H9 (cell line): ENCODE results near the gene ARMS2. TPM values are rescaled to one million over a fixed set of nuclear protein-coding genes. Genes with fewer than 3 reads are reported as not detected.

ENCODE experiments used
- DNase-seq: peaks from one replicate; pipeline ENCODE4 v3.0.0-alpha.2; 2017
- H2AFZ ChIP-seq: one replicate; pipeline ENCODE4 v1.6.1; 2013; ENCODE audit warnings: mild to moderate bottlenecking, low read length, control low read depth, moderate library complexity
- H2AK5ac ChIP-seq: 2 replicates; pipeline ENCODE4 v1.6.1; 2013; ENCODE audit warnings: low read length, control low read depth, mixed read lengths; ENCODE audit not compliant: insufficient read length
- H2BK120ac ChIP-seq: one replicate; pipeline ENCODE4 v1.6.1; 2013; ENCODE audit warnings: low read depth, mild to moderate bottlenecking, low read length, control low read depth, inconsistent platforms; ENCODE audit not compliant: poor library complexity, severe bottlenecking
- H2BK12ac ChIP-seq: 2 replicates; pipeline ENCODE4 v1.6.1; 2013; ENCODE audit warnings: low read length, control low read depth, mixed read lengths, low read depth; ENCODE audit not compliant: insufficient read length
- H2BK15ac ChIP-seq: 2 replicates; pipeline ENCODE4 v1.6.1; 2013; ENCODE audit warnings: low read depth, low read length, control low read depth
- H2BK20ac ChIP-seq: one replicate; pipeline ENCODE4 v1.6.1; 2013; ENCODE audit warnings: low read depth, mild to moderate bottlenecking, low read length, control low read depth, inconsistent platforms; ENCODE audit not compliant: poor library complexity, severe bottlenecking
- H2BK5ac ChIP-seq: 2 replicates; pipeline ENCODE4 v1.6.1; 2013; ENCODE audit warnings: low read length, control low read depth, mixed read lengths; ENCODE audit not compliant: insufficient read length
- H3K14ac ChIP-seq: 2 replicates; pipeline ENCODE4 v1.6.1; 2013; ENCODE audit warnings: low read length, control low read depth; ENCODE audit not compliant: insufficient read depth
- H3K18ac ChIP-seq: 2 replicates; pipeline ENCODE4 v1.6.1; 2013; ENCODE audit warnings: low read depth, mild to moderate bottlenecking, mixed read lengths, low read length, control low read depth; ENCODE audit not compliant: insufficient read length
- H3K23ac ChIP-seq: 2 replicates; pipeline ENCODE4 v1.6.1; 2013; ENCODE audit warnings: low read length, control low read depth, mixed read lengths, low read depth; ENCODE audit not compliant: insufficient read length
- H3K23me2 ChIP-seq: 2 replicates; pipeline ENCODE4 v1.6.1; 2013; ENCODE audit warnings: low read depth, mild to moderate bottlenecking, mixed read lengths, low read length, control low read depth; ENCODE audit not compliant: insufficient read length, poor library complexity, severe bottlenecking
- H3K27ac ChIP-seq: 2 replicates; pipeline ENCODE4 v1.5.1; 2013; ENCODE audit warnings: low read length, control low read depth, mixed read lengths, low read depth; ENCODE audit not compliant: insufficient read length
- H3K27me3 ChIP-seq: 2 replicates; pipeline ENCODE4 v1.6.1; 2013; ENCODE audit warnings: low read length, control low read depth, inconsistent platforms; ENCODE audit not compliant: insufficient read depth
- H3K4ac ChIP-seq: 2 replicates; pipeline ENCODE4 v1.6.1; 2013; ENCODE audit warnings: low read depth, mild to moderate bottlenecking, control low read depth, inconsistent platforms, low read length, moderate library complexity
- H3K4me1 ChIP-seq: 2 replicates; pipeline ENCODE4 v1.6.1; 2013; ENCODE audit warnings: low read length, control low read depth, inconsistent platforms; ENCODE audit not compliant: insufficient read depth
- H3K4me2 ChIP-seq: 2 replicates; pipeline ENCODE4 v1.6.1; 2013; ENCODE audit warnings: low read length, control low read depth, mixed read lengths; ENCODE audit not compliant: insufficient read length, insufficient read depth
- H3K56ac ChIP-seq: 2 replicates; pipeline ENCODE4 v1.6.1; 2013; ENCODE audit warnings: low read depth, mild to moderate bottlenecking, mixed read lengths, low read length, control low read depth; ENCODE audit not compliant: insufficient read length
- H3K79me1 ChIP-seq: 2 replicates; pipeline ENCODE4 v1.6.1; 2013; ENCODE audit warnings: low read depth, mild to moderate bottlenecking, moderate library complexity, low read length, control low read depth, inconsistent platforms; ENCODE audit not compliant: insufficient read depth, poor library complexity, severe bottlenecking
- H3K79me2 ChIP-seq: 2 replicates; pipeline ENCODE4 v1.6.1; 2013; ENCODE audit warnings: low read length, control low read depth, inconsistent platforms; ENCODE audit not compliant: insufficient read depth
- H3K9ac ChIP-seq: 2 replicates; pipeline ENCODE4 v1.6.1; 2013; ENCODE audit warnings: low read length, control low read depth, mixed read lengths; ENCODE audit not compliant: insufficient read length; ENCODE audit errors: extremely low read depth
- H3K9me3 ChIP-seq: one replicate; pipeline ENCODE4 v1.6.1; 2013; ENCODE audit warnings: low read depth, low read length, inconsistent platforms; ENCODE audit not compliant: control insufficient read depth
- H3T11ph ChIP-seq: one replicate; pipeline ENCODE4 v1.6.1; 2013; ENCODE audit warnings: mild to moderate bottlenecking, low read length, control low read depth, inconsistent platforms
- H4K20me1 ChIP-seq: one replicate; pipeline ENCODE4 v1.6.1; 2013; ENCODE audit not compliant: control insufficient read depth, insufficient read length, insufficient read depth
- H4K5ac ChIP-seq: 2 replicates; pipeline ENCODE4 v1.6.1; 2013; ENCODE audit warnings: low read depth, mild to moderate bottlenecking, mixed read lengths, low read length, control low read depth; ENCODE audit not compliant: insufficient read length
- H4K8ac ChIP-seq: replicated peaks from 2 replicates; pipeline ENCODE4 v1.6.1; 2013; ENCODE audit warnings: low read length, control low read depth, mixed read lengths, low read depth; ENCODE audit not compliant: insufficient read length
- H4K91ac ChIP-seq: 2 replicates; pipeline ENCODE4 v1.6.1; 2013; ENCODE audit warnings: low read depth, mild to moderate bottlenecking, moderate library complexity, mixed read lengths, low read length, control low read depth; ENCODE audit not compliant: insufficient read length
- H3K27ac Mint-ChIP-seq, 3 experiments: 2 replicates in 2 of 3; 3 replicates in 1 of 3; pipeline ENCODE4 v1.8.0; 2020 to 2021; ENCODE audit warnings: mixed read lengths in 3 of 3, mild to moderate bottlenecking in 1 of 3, moderate library complexity in 1 of 3
- H3K27me3 Mint-ChIP-seq: 2 replicates; pipeline ENCODE4 v1.8.0; 2021; ENCODE audit warnings: low read depth, mild to moderate bottlenecking, moderate library complexity, mixed read lengths
- H3K36me3 Mint-ChIP-seq, 3 experiments: 2 replicates in 2 of 3; 3 replicates in 1 of 3; pipeline ENCODE4 v1.8.0; 2020 to 2021; ENCODE audit warnings: low read depth in 3 of 3, mixed read lengths in 3 of 3; ENCODE audit not compliant: insufficient read depth in 1 of 3
- H3K4me1 Mint-ChIP-seq, 2 experiments: 2 replicates each; pipeline ENCODE4 v1.8.0; 2020; ENCODE audit warnings: mixed read lengths in 2 of 2
- H3K4me3 Mint-ChIP-seq, 2 experiments: 2 replicates in 1 of 2; 3 replicates in 1 of 2; pipeline ENCODE4 v1.8.0; 2020 to 2021; ENCODE audit warnings: mild to moderate bottlenecking in 2 of 2, mixed read lengths in 2 of 2, moderate library complexity in 1 of 2
- H3K9me3 Mint-ChIP-seq, 2 experiments: 2 replicates in 1 of 2; 3 replicates in 1 of 2; pipeline ENCODE4 v1.8.0; 2020; ENCODE audit warnings: mild to moderate bottlenecking in 2 of 2, mixed read lengths in 2 of 2, moderate library complexity in 1 of 2
- CTCF ChIP-seq: fragments of 200-600 bp; sonication (generic); conservative IDR thresholded peaks from 3 replicates; pipeline ENCODE4 v1.8.0; 2021; ENCODE audit warnings: antibody characterized with exemption, mild to moderate bottlenecking
- WGBS: extraction: QIAGEN DNeasy Blood & Tissue Kit; methylation state at CpG from one replicate; pipeline ENCODE4 v1.1.7; 2013; ENCODE audit warnings: missing lambda C conversion rate, low lambda C conversion rate, mixed read lengths; ENCODE audit not compliant: insufficient read length; ENCODE audit errors: extremely low coverage; 5-methylcytosine and 5-hydroxymethylcytosine counted together
- total RNA-seq: library from RNA; stranded (reverse); gene quantifications from 2 replicates; pipeline ENCODE4 v1.2.1, GENCODE V29; 2021

ARMS2 gene
- total RNA-seq, 1 experiment from 2014 or later = not detected

DNA sequence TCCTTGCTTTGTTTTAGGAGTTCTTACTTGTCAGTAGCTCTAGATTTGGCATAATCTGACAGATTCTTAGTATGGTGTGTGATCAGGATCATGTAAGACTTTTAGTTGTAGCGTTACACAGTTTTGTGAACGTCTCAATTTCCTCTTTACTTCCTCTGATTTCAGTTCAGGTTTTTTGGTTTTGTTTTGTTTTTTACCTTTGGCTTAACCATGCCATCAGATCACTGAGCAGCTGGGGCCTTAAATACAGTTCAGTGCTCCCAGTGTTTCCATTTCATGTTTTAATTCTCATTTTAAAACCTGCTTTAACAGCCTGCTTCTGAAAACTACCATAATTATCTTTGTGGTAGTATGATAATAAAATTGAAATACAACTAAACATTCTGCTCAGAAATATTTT, 27.2 kb upstream of the ARMS2 start:
- H3K4me2 ChIP-seq = no peak overlapping the region
- no peak overlapping the region for H2BK20ac ChIP-seq
- no peak overlapping the region for H3K9ac ChIP-seq
- H3K36me3 Mint-ChIP-seq = peaks cover 8 to 29% (median 25%) of the 10 kb centered on the region in 3 experiments; a peak in 5 of 7 replicates
- H4K5ac ChIP-seq = no peak overlapping the region
- H3K27ac ChIP-seq = no peak overlapping the region
- no peaks in the 10 kb centered on the region for H3K23me2 ChIP-seq
- peak overlapping the region in 1 of 3 experiments; percentile 22; a peak in 2 of 7 replicates for H3K27ac Mint-ChIP-seq
- H2AK5ac ChIP-seq = no peak overlapping the region
- H4K8ac ChIP-seq = no peak overlapping the region
- no peak overlapping the region for H2BK120ac ChIP-seq
- no peak overlapping the region for H3K4ac ChIP-seq
- TF ChIP-seq CTCF = no peak
- H3K14ac ChIP-seq = no peak overlapping the region
- no peak overlapping the region for H2BK5ac ChIP-seq
- no peak overlapping the region for H3T11ph ChIP-seq
- H3K4me1 Mint-ChIP-seq = peaks cover 0 to 6% of the 10 kb centered on the region in 2 experiments; a peak in 2 of 4 replicates
- H2BK12ac ChIP-seq = no peak overlapping the region
- no peak overlapping the region for H3K56ac ChIP-seq
- no peaks in the 10 kb centered on the region for H3K9me3 ChIP-seq
- H3K4me1 ChIP-seq = no peaks in the 10 kb centered on the region
- no peak overlapping the region for H2BK15ac ChIP-seq
- H2AFZ ChIP-seq = no peak overlapping the region
- no peak for DNase-seq
- H3K4me3 Mint-ChIP-seq = no peak overlapping the region
- no peak overlapping the region for H4K91ac ChIP-seq
- no peak overlapping the region for H3K23ac ChIP-seq
- H4K20me1 ChIP-seq = no peaks in the 10 kb centered on the region
- no CpG with 5 or more reads among the region's 2 CpGs for WGBS
- no peaks in the 10 kb centered on the region for H3K27me3 Mint-ChIP-seq
- H3K18ac ChIP-seq = no peak overlapping the region
- no peaks in the 10 kb centered on the region for H3K79me2 ChIP-seq
- H3K79me1 ChIP-seq = no peaks in the 10 kb centered on the region
- no peaks in the 10 kb centered on the region for H3K27me3 ChIP-seq
- H3K9me3 Mint-ChIP-seq = no peaks in the 10 kb centered on the region
